Dermis blood vessel endothelial cell (primary cell): ENCODE data around the gene SENP7. TPM values are rescaled to one million over a fixed set of nuclear protein-coding genes. Genes with fewer than 3 reads are reported as not detected.
"Not testable (repeated sequence)": the region's sequence is repeated elsewhere in the genome, so short reads cannot be mapped to it uniquely, and the experiment has no call there.

Source experiments
- DNase-seq: peaks from one replicate; pipeline ENCODE4 v3.0.0; 2010
- total RNA-seq: library from RNA; depleted of rRNA; stranded (reverse); fragments of >200 nt; gene quantifications from 2 replicates; pipeline ENCODE4 v1.2.3, GENCODE V29; 2014

SENP7 gene
- total RNA-seq, 1 donor from 2014 or later, result 26.0 TPM

DNA sequence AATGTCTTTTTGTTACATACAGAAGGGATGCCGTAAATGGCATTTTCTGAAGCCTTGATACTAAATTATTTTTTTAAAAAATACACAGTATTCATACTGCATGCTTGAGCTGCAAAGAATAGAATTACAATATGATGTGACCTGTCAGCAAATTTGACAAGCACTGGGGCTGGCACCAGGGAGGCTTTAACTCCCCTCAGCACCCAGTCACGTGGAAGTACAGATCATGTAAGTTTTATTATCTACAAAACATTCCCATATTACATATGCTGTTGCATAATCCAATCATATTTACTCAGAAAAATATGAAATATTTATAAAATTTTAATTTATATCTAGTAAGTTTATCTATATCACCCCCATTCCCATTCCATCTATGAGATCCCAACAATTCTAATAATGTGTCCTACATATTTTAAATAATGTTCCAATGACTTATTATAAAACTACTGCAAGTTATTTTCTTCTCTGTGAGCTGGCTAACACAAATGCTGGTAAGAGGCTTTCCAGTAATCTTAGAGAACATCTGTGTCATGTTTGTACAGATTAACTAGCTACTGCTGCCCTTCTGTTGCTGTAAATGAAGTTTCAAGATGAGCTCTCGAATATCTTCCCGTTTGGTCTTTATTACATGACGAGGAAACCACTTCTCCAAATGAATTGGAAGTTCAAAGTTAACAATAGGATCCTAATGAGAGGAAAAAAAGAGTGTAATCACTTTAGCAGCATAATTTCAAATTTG, 187.4 kb downstream of the SENP7 start:
- DNase-seq, result no peak

DNA sequence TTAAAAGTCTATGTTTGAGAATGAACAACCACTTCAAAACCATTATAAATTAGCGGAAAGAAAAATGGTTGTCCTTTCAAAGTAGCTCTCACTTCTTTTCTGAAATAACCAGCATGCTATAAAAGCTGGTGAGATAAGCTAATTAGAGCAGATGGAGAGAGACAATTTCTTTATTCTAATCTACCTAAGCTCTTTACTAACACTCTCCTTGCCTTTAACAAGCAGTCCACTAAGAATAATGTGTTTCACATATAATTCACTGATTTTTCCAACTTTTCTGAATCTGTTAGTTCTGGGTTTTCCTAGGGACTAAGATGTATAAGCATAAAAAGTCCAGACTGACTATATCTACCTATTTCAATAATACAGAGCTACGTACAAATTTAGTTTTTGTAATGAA, 192.5 kb downstream of the SENP7 start, which contains the start of gene IMPG2:
Gene IMPG2, minus strand, starts transcription at position 101 of the 400 bp plus-strand sequence. CDS start 203 bp downstream, outside the sequence.
- no peak for DNase-seq

GRCh38 chr3:101319531-101319930, 193.5 kb downstream of the SENP7 start:
- DNase-seq, result no peak

DNA sequence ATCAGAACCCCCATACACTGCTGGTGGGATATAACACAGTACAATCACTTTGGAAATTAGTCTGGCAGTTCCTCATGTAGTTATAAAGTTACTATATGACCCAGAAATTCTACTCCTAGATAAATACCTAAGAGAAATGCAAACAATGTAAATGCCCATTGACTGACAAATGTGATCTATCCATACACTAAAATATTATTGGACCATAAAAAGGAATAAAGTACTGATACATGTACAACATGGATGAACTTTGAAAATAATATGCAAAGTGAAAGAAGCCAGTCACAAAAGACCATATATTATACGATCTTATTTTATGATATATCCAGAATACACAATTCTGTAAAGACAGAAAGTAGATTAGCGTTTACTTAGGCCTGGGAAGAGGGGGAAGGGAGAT, 200.5 kb downstream of the SENP7 start:
- no peak for DNase-seq

DNA sequence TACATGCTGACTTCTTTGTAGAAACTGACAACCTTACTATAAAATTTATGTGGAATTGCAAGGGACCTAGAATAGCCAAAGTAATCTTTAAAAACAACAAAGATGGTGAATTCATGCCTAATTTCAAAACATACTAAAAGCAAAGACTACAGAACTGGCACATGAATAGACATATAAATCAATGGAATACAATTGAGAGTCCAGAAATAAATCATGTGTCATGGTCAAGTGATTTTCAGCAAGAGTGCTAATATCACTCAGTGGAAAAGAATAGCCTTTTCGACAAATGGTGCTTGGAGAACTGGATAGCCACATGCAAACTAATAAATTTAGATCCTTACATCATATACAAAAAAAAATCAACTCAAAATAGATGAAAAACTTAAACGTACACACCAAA, 201.3 kb downstream of the SENP7 start:
- no peak for DNase-seq

GRCh38 chr3:101310978-101311375, 202.0 kb downstream of the SENP7 start:
- no peak for DNase-seq

DNA sequence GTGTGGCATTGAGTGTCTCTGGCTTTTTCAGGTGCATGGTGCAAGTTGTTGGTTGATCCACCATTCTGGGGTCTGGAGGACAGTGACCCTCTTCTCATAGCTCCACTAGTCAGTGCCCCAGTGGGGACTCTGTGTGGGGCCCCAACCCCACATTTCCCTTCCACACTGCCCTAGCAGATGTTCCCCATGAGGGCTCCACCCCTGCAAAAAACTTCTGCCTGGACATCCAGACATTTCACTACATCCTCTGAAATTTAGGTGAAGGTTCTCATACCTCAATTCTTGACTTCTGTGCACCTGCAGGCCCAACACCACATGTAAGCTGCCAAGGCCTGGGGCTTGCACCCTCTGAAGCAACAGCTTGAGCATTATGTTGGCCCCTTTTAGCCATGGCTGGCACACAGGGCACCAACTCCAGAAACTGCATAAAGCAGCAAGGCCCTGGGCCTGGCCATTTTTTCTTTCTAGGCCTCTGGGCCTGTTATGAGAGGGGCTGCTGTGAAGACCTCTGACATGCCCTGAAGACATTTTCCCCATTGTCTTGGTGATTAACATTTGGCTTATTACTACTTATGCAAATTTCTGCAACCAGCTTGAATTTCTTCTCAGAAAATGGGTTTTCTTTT, 204.8 kb downstream of the SENP7 start:
- DNase-seq, result not testable (repeated sequence)

- no peak for DNase-seq
Observed at GRCh38 chr3:101303836-101304235, 209.2 kb downstream of the SENP7 start.

DNA sequence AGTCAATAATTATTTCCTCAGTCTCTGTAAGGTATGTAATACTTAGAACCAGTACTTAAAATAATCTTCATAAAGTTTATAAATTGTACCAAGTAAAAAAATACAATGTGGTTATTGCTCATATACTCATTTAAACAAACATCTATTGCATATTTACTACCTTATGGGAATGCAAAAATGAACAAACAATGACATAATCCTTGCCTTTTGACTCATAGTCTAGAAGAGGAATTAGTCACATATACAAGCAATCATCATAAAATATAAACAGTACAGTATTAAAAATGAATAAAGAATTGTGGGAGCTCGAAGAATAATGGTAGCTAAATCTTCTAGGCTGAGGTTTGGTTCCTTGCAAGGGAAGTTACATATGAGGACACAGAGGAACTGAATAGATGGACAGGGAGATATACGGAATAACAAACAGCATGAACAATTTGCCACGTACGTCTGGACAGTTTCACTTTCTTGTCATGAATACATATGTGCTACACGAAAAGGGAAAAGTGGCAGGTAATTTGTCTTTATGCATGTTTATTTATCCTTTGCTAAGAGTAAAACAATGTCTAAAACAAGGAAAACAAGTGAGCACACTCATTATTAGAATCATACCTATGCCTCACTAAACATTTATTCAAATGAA, 209.8 kb downstream of the SENP7 start:
- DNase-seq, result peak; percentile 6

- DNase-seq, result no peak
Observed at GRCh38 chr3:101300073-101300472, 212.9 kb downstream of the SENP7 start.

DNA sequence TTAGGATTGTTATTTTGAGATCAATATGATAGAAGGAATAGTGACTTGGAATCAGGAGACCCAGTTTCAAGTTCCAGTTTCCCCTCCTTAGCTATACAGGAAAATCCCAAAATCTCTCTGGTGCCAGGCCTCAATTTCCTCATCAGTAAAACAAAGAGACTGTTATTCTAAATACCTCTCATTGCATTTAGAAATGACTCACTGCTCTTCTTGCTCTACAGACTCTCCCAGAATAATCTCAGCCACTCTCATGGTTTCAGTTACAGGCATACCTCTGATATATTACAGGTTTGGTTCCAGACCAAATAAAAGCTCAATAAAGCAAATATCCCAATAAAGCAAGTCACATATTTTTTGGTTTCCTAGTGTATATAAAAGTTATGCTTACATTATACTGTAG, 221.0 kb downstream of the SENP7 start:
- no peak for DNase-seq

DNA sequence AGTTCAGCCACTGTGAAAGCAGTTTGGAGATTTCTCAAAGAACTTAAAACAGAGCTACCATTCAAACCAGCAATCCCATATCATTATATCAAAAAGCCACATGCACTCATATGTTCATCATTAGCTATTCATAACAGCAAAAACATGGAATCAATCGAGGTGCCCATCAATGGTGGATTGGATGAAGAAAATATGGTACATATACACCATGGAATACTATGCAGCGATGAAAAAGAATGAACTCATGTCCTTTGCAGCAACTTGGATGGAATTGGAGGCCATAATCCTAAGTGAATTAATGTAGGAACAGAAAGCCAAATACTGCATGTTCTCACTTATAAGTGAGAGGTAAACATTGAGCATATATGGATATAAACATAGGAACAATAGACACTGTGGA, 224.7 kb downstream of the SENP7 start:
- no peak for DNase-seq

- no peak for DNase-seq
Observed at GRCh38 chr3:101284757-101285156, 228.3 kb downstream of the SENP7 start.

- no peak for DNase-seq
Observed at GRCh38 chr3:101281521-101282030, 231.4 kb downstream of the SENP7 start.

DNA sequence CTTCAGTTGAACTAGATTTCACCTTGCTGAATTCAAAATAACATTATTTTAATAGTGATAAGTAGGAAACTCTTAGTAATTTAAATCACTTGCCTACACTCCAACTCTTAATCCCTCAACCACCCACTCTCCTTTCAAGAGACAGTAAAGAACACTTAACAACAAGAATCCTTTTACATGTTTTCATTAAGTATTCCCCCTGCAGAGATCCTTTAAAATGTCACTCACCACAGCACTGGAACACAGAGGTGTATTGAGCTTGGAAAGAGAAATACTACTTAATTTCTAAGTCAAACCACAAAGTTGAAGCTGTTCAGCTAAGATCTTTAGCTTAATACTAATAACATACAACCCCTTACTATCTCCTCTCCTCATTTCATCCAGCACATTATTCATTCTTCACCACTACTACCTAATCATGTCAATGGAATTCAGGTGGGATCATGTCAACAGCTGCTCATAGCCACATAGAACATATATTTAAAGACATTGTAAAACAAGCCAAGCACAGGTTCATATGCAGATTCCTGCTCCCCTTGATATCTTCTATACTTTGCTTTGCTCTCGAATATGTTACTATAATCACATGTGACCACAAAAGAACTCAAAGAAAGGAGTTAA, 233.1 kb downstream of the SENP7 start:
- DNase-seq, result no peak

- DNase-seq, result no peak
Observed at GRCh38 chr3:101279162-101279561, 233.8 kb downstream of the SENP7 start.

DNA sequence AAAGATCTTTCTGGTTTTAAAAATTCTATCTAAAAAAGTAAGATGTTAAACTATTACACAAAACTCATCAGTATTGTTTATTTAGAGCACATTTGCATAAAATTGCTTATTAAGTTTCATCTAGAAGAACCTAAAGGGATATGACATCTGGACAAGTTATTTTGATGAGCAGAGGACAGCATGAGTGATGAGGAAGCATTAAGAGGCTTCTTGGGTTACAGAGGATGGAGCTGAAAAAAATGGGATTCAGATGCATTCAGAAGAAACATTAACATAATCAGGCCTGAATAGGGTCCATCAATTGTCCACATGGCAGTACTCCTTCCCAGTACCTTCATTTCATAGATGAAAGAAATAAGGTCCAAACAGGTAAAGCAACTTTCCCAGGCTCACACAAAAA, 234.3 kb downstream of the SENP7 start:
- DNase-seq, result no peak

Other genes with a start within 250 kb of the SENP7 start
- gene IMPG2, start 192.6 kb downstream of the SENP7 start, total RNA-seq, result 0.37 and 0.85 TPM in 2 replicates
- 30.6 and 36.1 TPM in 2 replicates for gene TRMT10C, start 48.7 kb upstream of the SENP7 start, total RNA-seq
- gene PCNP, start 61.0 kb upstream of the SENP7 start, total RNA-seq, result 65.5 and 98.7 TPM in 2 replicates
- 27.6 and 28.0 TPM in 2 replicates for gene ZBTB11, start 163.9 kb upstream of the SENP7 start, total RNA-seq
- 1,283 and 2,049 TPM in 2 replicates for gene RPL24, start 173.5 kb upstream of the SENP7 start, total RNA-seq
- 11.1 and 12.8 TPM in 2 replicates for gene CEP97, start 211.4 kb upstream of the SENP7 start, total RNA-seq